BE2C (cell line): ENCODE results near the gene ALDH1L2.
A peak's percentile ranks its signal among the peaks of the same experiment; 100 is the strongest.

Experiments
- DNase-seq: peaks from one replicate; pipeline ENCODE4 v3.0.0-alpha.2; 2020
- H3K27me3 ChIP-seq: fragments of 250-450 bp; sonication (Bioruptor Pico); 2 replicates; pipeline ENCODE4 v1.5.1; 2020; ENCODE audit warnings: mild to moderate bottlenecking
- H3K36me3 ChIP-seq: fragments of 250-450 bp; sonication (Bioruptor Pico); 2 replicates; pipeline ENCODE4 v1.5.1; 2020; ENCODE audit warnings: mild to moderate bottlenecking
- H3K4me1 ChIP-seq: fragments of 250-450 bp; sonication (Bioruptor Pico); 2 replicates; pipeline ENCODE4 v1.5.1; 2020
- H3K4me3 ChIP-seq: 2 replicates; pipeline ENCODE4 v1.5.1; 2011; ENCODE audit warnings: low read depth, low read length
- H3K9me3 ChIP-seq: fragments of 250-450 bp; sonication (Bioruptor Pico); 2 replicates; pipeline ENCODE4 v1.5.1; 2020
- CTCF ChIP-seq: IDR thresholded peaks from 2 replicates; pipeline ENCODE4 v1.5.1; 2012; ENCODE audit warnings: mild to moderate bottlenecking, low read depth, low read length

The ALDH1L2 gene

DNA sequence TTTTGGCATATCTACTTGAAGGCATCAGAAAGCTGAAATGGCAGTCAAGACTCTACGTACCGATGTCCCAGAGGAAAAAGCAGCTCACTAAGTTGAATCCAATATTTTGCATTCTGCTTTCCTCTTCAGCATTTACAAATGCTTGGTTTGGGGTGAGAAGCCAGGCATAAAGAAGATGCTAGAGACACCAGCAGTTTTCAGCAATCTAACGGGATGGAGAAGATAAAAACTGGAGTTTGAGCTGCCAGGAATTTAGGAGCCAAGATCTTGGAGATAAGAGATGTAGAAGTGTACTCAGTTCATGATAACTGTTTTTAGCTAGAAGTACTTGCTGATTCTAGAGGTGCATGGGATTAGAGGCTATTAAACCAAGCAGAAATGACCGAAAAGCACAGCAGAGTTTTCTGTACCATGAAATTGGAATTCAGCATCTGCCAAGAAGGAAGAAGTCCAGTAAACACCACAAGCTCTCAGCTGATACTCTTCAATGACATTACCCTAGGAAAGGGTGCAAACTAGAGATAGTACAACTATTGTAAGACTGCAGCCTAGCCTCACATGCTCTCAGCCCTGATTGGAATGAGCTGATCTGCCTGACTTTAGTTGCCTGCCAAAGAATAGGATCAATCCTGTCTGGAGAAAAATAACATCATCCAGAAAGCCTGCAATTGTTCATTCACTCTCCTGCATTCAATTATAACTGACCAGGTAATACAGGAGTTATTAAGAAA lies 7.4 kb upstream of the ALDH1L2 start:
- Histone ChIP-seq H3K9me3 (no peaks in the 10 kb centered on the region), H3K4me1 (no peaks in the 10 kb centered on the region), H3K36me3 (no peaks in the 10 kb centered on the region), H3K4me3 (no peak overlapping the region), H3K27me3 (no peaks in the 10 kb centered on the region)
- DNase-seq, result no peak
- TF ChIP-seq CTCF, result no peak

DNA sequence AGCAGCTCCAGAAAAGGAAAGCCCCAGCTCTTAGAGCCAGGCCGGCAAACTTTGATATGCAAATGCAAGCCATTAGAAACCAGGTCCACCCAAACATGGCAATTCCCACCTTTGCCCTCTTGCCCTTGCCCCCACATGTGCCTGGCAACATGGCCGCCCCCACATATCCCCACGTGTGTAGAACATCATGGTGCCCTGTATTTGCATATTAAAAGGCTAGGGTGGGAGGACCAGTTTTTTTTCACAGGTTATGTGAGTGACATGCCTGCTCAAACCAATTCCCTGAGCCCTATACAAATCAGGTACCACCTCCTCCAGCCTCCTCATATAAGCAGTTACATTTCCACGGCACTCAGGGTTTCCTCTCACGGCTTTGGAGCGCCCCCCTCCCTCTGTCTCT lies 6.1 kb upstream of the ALDH1L2 start:
- no peaks in the 10 kb centered on the region for H3K9me3 ChIP-seq

GRCh38 chr12:105089817-105090216 lies 5.6 kb upstream of the ALDH1L2 start:
- no peak for TF ChIP-seq CTCF
- Histone ChIP-seq H3K4me3 (no peak overlapping the region), H3K4me1 (no peaks in the 10 kb centered on the region), H3K9me3 (no peaks in the 10 kb centered on the region), H3K27me3 (no peaks in the 10 kb centered on the region), H3K36me3 (no peaks in the 10 kb centered on the region)
- no peak for DNase-seq

More for the DNA sequence above, 6.1 kb upstream of the ALDH1L2 start:
- Histone ChIP-seq H3K4me1 (no peaks in the 10 kb centered on the region), H3K27me3 (no peaks in the 10 kb centered on the region), H3K4me3 (no peak overlapping the region), H3K36me3 (no peaks in the 10 kb centered on the region)
- DNase-seq, result no peak
- no peak for TF ChIP-seq CTCF

GRCh38 chr12:105085501-105085900 lies 1.2 kb upstream of the ALDH1L2 start:
- no peak for TF ChIP-seq CTCF
- no peaks in the 10 kb centered on the region for H3K4me1 ChIP-seq
- no peaks in the 10 kb centered on the region for H3K36me3 ChIP-seq
- no peak overlapping the region for H3K4me3 ChIP-seq
- no peaks in the 10 kb centered on the region for H3K9me3 ChIP-seq
- no peaks in the 10 kb centered on the region for H3K27me3 ChIP-seq
- no peak for DNase-seq

DNA sequence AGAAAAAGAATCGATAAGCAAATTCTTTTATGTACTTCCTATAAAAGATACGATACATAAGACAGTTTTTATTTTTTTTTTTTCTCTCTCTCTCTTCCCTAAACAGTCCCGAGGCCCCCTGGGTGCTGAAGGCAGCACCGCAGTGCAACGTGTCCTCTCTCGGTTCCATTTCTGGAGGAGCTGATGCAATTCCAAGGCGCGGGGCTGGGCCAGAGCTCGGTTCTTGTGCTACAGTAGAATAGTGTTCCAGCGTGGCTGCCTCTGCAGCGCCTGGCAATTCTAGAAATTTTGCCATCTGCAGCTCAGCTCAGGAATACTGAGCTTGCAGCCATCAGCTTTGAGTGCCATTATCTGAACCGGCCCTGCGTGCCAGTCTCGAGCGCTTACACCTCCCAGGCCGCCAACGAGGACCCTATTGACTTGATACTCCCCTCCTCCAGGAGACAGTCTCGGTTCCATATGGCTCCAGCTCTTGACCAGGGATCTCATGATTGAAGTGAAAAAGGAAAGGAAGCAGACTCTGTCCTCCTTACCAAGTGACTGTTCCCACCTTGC lies 630 bp downstream of the ALDH1L2 start:
- peak; percentile 52 for DNase-seq
- Histone ChIP-seq H3K4me1 (no peaks in the 10 kb centered on the region), H3K9me3 (no peaks in the 10 kb centered on the region), H3K36me3 (no peaks in the 10 kb centered on the region), H3K4me3 (peak overlapping the region; percentile 93), H3K27me3 (no peaks in the 10 kb centered on the region)
- TF ChIP-seq CTCF, result no peak; the same call in 1 of the 2 replicates

DNA sequence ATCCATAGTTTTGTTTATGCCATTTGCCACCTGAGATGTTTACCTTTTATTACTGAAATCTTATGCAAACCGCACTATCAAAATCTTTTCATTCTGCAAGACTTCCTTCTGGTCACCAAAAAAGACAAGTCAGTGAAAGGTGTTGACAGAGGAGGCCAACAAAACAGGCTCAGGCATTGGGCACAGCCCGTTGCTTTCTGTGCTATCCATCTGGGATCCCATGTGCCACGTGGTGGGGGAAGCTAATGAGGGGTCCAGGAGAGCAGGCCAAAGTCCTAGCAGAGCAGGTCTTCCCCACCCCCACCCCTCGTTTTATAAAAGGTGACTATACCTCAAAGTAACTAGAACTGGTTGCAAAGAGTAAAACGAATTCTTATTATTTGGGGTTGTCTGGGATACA lies 1.2 kb downstream of the ALDH1L2 start:
- Histone ChIP-seq H3K36me3 (no peaks in the 10 kb centered on the region), H3K4me3 (peak overlapping the region; percentile 93), H3K4me1 (no peaks in the 10 kb centered on the region), H3K27me3 (no peaks in the 10 kb centered on the region), H3K9me3 (no peaks in the 10 kb centered on the region)
- peak; percentile 31 for DNase-seq
- no peak for TF ChIP-seq CTCF
